ENCODE data around the gene FAM83G. TPM values are rescaled to one million over a fixed set of nuclear protein-coding genes. Genes with fewer than 3 reads are reported as not detected.

Gene FAM83G
- total RNA-seq, 1 experiment from 2014 or later, result 24.3 TPM

DNA sequence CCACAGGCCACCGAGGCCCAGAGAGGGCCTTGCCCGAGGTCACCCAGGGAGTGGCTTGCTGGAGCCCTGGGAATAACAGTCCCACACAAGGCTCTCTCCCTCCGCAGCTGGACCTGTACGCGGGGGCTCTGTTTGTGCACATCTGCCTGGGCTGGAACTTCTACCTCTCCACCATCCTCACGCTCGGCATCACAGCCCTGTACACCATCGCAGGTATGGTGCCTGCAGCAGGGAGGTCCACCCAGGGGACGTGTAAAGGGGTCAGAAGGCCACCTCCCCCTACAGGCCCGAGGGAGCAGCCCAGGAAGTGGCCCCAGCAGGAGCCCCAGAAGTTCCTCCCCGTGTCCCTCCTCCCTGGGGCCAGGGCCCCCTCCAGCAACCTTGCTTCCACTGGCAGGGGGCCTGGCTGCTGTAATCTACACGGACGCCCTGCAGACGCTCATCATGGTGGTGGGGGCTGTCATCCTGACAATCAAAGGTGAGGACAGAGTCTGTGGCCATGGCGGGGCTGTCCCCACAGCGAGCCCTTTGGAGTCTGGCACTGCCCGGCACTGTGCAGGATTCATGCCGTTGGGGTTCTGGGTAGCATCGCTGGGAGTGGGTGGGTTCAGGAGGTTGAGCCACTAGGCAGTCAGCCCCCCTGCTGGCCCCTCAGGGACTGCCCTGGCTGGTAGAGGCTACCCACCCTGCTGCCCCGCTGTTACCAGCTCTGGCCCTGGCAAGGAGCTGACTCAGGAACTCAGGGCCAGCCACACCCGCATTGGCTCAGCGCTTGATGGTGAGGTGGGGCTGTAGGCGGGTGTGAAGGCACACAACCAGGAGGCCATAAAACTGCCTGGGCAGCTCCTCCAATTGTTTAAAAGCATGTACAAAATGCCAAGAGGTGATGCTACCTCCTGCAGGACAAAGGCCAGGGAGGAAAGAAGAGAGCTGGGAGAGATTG is 35.3 kb downstream of the FAM83G start:
- Mint-ChIP-seq H3K4me3 (ENCODE audit: unreplicated experiment) (no peak overlapping the region), H3K36me3 (ENCODE audit: insufficient read depth, unreplicated experiment) (peaks cover 38% of the 10 kb centered on the region), H3K27me3 (ENCODE audit: insufficient read depth, unreplicated experiment) (no peaks in the 10 kb centered on the region), H3K4me1 (ENCODE audit: low read depth, unreplicated experiment) (no peaks in the 10 kb centered on the region), H3K27ac (ENCODE audit: unreplicated experiment) (peak overlapping the region; percentile 51), H3K9me3 (ENCODE audit: unreplicated experiment) (no peaks in the 10 kb centered on the region)
- TF ChIP-seq, protein P1, sequence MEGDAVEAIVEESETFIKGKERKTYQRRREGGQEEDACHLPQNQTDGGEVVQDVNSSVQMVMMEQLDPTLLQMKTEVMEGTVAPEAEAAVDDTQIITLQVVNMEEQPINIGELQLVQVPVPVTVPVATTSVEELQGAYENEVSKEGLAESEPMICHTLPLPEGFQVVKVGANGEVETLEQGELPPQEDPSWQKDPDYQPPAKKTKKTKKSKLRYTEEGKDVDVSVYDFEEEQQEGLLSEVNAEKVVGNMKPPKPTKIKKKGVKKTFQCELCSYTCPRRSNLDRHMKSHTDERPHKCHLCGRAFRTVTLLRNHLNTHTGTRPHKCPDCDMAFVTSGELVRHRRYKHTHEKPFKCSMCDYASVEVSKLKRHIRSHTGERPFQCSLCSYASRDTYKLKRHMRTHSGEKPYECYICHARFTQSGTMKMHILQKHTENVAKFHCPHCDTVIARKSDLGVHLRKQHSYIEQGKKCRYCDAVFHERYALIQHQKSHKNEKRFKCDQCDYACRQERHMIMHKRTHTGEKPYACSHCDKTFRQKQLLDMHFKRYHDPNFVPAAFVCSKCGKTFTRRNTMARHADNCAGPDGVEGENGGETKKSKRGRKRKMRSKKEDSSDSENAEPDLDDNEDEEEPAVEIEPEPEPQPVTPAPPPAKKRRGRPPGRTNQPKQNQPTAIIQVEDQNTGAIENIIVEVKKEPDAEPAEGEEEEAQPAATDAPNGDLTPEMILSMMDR (IDR thresholded peaks at IDR 0.05; ENCODE audit: insufficient read depth in 1 of 2, low read depth in 1 of 2, low read length in 1 of 2, severe bottlenecking in 1 of 2, unreplicated experiment in 1 of 2), result no peak
- no peaks in the 10 kb centered on the region for H3K27me3 ChIP-seq (replicated peaks; ENCODE audit: control insufficient read depth, insufficient read depth, low read length)
- no peak overlapping the region for H3K4me3 ChIP-seq (ENCODE audit: low read depth, low read length)
- ChIA-PET CTCF (interaction anchor here (0.6 to 0.9 kb wide), 2 partner anchors 8 to 164 kb away, joined by 4 to 5 read pairs; no protein-coding TSS in a partner anchor), POLR2A (no interaction called here)
- intact Hi-C loops (cut with micrococcal nuclease; ENCODE audit: unreplicated experiment), result loop anchor here (10.0 kb wide), 1 partner anchor 154 kb away; no protein-coding TSS in a partner anchor
- TSS peak; percentile 9 for BruUV-seq (replicated peaks)
- peaks cover 1% of the 10 kb centered on the region; the same call in 1 of the 2 replicates for H3K36me3 ChIP-seq (ENCODE audit: control insufficient read depth, insufficient read depth, low read length)
- no peaks in the 10 kb centered on the region for H3K9me3 ChIP-seq
- peaks cover 19% of the 10 kb centered on the region for H3K4me1 ChIP-seq
- DNase-seq, result no peak

DNA sequence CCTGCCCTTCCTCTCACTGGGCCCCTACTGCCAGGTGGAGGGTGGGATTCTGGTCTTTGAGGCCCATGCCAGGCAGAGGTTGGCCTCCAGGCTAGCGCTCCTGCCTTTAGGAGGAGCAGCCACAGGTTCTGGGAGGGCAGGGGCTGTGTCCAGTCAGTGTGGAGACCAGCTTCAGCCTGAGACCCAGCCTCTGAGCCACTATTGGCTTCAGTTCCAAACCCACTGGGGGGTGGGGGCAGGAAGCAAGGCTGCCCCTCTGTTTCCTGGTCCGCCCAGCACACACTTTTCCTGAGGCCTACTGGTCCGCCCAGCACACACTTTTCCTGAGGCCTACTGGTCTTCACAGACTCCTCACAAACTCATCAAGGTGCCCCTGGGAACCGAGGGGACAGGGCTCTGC is 36.2 kb downstream of the FAM83G start:
- Mint-ChIP-seq H3K4me1 (ENCODE audit: low read depth, unreplicated experiment) (no peaks in the 10 kb centered on the region), H3K27ac (ENCODE audit: unreplicated experiment) (peak overlapping the region; percentile 29), H3K9me3 (ENCODE audit: unreplicated experiment) (no peaks in the 10 kb centered on the region), H3K4me3 (ENCODE audit: unreplicated experiment) (no peak overlapping the region), H3K27me3 (ENCODE audit: insufficient read depth, unreplicated experiment) (no peaks in the 10 kb centered on the region), H3K36me3 (ENCODE audit: insufficient read depth, unreplicated experiment) (peaks cover 36% of the 10 kb centered on the region)
- TF ChIP-seq, protein P1 (IDR thresholded peaks at IDR 0.05; ENCODE audit: insufficient read depth in 1 of 2, low read depth in 1 of 2, low read length in 1 of 2, severe bottlenecking in 1 of 2, unreplicated experiment in 1 of 2), result no peak
- H3K36me3 ChIP-seq (ENCODE audit: control insufficient read depth, insufficient read depth, low read length), result peaks cover 1% of the 10 kb centered on the region; the same call in 1 of the 2 replicates
- H3K4me3 ChIP-seq (ENCODE audit: low read depth, low read length), result no peak overlapping the region
- H3K4me1 ChIP-seq, result peaks cover 22% of the 10 kb centered on the region
- intact Hi-C loops (cut with micrococcal nuclease; ENCODE audit: unreplicated experiment), result loop anchor here (10.0 kb wide), 1 partner anchor 154 kb away; no protein-coding TSS in a partner anchor
- BruUV-seq (replicated peaks), result no TSS peak
- POLR2A ChIA-PET, result no interaction called here
- CTCF ChIA-PET, result interaction anchor here (0.6 kb wide), 1 partner anchor 163 kb away, joined by 4 read pairs; no protein-coding TSS in a partner anchor
- H3K9me3 ChIP-seq, result no peaks in the 10 kb centered on the region
- no peaks in the 10 kb centered on the region for H3K27me3 ChIP-seq (replicated peaks; ENCODE audit: control insufficient read depth, insufficient read depth, low read length)
- no peak for DNase-seq

DNA sequence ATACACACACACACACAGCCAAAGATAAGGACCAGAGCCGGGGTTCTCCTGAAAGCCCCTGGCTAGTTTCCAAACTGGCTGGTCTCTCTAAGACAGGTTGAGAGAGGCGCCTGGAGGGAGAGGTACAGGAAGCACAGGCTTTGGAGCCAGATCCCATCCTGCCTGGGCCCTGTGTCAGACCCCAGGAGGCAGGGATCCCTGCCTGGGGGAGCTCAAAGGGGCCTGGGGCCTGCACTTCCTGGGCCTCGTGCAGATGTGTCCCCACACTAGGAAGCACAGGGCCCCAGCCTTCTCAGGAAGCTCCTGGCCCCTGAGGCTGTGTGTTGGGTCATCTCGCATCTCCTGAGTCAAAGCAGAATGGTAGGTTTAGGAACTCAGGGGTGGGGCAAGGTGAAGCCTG is 36.6 kb downstream of the FAM83G start:
- Histone ChIP-seq H3K9me3 (no peaks in the 10 kb centered on the region), H3K36me3 (ENCODE audit: control insufficient read depth, insufficient read depth, low read length) (no peaks in the 10 kb centered on the region), H3K27me3 (replicated peaks; ENCODE audit: control insufficient read depth, insufficient read depth, low read length) (no peaks in the 10 kb centered on the region), H3K4me3 (ENCODE audit: low read depth, low read length) (no peak overlapping the region), H3K4me1 (peaks cover 26% of the 10 kb centered on the region)
- no peaks in the 10 kb centered on the region for H3K27me3 Mint-ChIP-seq (ENCODE audit: insufficient read depth, unreplicated experiment)
- TF ChIP-seq, protein P1 (IDR thresholded peaks at IDR 0.05; ENCODE audit: insufficient read depth in 1 of 2, low read depth in 1 of 2, low read length in 1 of 2, severe bottlenecking in 1 of 2, unreplicated experiment in 1 of 2), result no peak
- intact Hi-C loops (cut with micrococcal nuclease; ENCODE audit: unreplicated experiment), result loop anchor here (10.0 kb wide), 1 partner anchor 153 kb away; no protein-coding TSS in a partner anchor
- no peak overlapping the region for H3K4me3 Mint-ChIP-seq (ENCODE audit: unreplicated experiment)
- BruUV-seq (replicated peaks), result no TSS peak
- H3K9me3 Mint-ChIP-seq (ENCODE audit: unreplicated experiment), result no peaks in the 10 kb centered on the region
- POLR2A ChIA-PET, result no interaction called here
- DNase-seq, result peak in 1 of 2 experiments; percentile 66
- H3K36me3 Mint-ChIP-seq (ENCODE audit: insufficient read depth, unreplicated experiment), result peaks cover 32% of the 10 kb centered on the region
- CTCF ChIA-PET, result no interaction called here
- H3K4me1 Mint-ChIP-seq (ENCODE audit: low read depth, unreplicated experiment), result peaks cover under 1% of the 10 kb centered on the region
- peak overlapping the region; percentile 29 for H3K27ac Mint-ChIP-seq (ENCODE audit: unreplicated experiment)

All from Caco-2 (cell line).